ENCODE results near the gene GSTA2.
"Not testable (repeated sequence)": the region's sequence is repeated elsewhere in the genome, so short reads cannot be mapped to it uniquely, and the experiment has no call there.

The GSTA2 gene

DNA sequence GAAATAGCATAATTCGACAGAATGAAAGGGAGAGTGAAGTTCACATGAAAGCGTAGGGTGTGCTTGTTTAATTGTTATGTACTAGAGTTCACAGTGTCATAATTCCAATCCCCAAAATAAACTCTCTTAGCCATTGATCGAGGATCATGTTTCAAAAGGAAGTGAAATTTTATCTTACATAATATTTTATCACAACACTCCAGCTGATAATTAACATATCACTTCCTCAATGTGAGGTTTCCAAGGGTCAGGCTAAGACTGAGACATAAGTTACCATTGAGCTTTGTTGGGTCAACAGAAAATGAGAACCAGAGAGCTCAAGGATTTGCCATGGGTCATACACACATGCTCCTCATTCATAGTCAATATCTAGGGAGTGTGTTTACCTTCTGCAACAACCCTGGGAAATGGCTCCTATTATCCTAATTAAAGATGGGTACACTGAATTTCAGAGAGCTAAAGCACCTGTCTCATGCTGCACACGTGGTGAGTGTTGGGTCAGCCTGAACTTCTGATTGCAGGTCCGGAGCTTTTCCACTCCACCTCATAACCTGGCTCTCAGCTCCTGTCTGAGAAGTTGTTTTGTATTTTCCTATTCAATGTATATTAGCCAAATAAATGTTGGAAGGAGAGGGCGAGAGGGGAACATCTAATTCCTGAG, 3.0 kb downstream of the GSTA2 start:
- no peak for DNase-seq (ENCODE audit: low spot score)

DNA sequence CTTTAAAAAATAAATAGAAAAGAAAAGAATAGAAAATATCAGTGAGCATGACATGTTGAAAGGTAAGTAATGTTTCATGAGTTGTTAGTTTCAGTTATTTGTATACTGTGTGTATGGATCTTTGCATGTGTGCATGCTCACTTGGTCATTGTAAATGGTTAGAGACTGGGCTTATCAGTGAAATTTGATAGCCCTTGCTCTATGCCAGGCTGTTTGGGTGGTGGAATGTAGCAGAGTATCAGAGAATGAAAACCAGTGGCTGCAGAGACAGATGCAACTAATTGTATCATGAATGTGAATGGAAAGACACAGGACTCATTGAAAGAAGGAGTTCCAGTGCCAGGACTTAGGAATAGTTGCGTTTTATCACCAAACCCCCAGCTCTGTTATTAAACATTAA, 4.2 kb downstream of the GSTA2 start:
- no peak for DNase-seq (ENCODE audit: low spot score)

DNA sequence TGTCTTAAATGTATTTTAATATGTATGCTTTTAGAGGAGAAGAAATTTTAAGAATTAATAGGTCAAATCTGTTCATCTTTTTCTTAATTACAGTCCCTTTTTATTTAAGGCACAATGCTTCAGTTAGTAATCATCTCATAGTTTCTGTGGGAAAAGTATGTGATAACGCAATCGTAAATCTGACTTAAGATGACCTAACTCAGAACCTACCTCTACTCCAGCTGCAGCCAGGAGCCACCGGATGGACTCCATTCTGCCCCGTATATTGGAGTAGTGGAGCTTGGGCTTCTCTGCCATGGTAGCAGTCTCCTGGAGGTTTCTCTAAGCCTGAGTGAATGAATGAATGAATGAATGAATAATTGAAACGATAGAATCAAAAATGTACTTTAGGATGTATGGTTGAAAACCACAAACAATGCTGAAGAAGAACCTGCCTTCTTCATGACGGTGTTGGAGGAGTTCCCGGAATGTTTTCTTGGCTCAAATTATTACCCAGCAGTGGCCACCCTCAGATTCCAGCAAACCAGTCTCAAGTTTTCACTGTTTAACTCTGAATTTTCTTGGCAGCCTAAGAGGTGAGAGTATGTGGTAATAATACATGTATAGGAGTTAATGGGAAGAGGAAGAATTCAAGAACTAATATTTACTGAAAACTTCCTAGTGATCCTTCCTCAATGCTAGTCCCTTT, 5.5 kb downstream of the GSTA2 start:
- not testable (repeated sequence) for DNase-seq (ENCODE audit: low spot score)

DNA sequence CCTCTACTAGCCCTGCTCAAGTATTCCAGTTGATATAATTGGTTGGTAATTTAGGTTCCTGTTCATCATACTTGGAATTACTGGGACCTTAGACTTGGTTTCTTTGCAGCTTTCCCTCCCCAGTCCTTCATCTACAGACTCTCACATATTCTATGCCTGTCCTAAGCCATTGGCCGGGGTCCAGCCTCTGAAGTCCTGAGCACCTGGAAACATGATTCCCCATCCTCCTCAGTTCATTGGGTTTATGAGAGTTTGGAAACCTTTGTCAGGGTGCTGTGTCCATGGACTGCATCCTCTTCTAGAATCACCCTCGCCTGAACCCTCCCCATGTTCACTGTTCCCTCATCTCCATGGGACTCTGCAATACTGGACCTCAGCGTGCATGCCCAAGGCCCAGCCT, 8.8 kb downstream of the GSTA2 start:
- DNase-seq (ENCODE audit: low spot score) = no peak

DNA sequence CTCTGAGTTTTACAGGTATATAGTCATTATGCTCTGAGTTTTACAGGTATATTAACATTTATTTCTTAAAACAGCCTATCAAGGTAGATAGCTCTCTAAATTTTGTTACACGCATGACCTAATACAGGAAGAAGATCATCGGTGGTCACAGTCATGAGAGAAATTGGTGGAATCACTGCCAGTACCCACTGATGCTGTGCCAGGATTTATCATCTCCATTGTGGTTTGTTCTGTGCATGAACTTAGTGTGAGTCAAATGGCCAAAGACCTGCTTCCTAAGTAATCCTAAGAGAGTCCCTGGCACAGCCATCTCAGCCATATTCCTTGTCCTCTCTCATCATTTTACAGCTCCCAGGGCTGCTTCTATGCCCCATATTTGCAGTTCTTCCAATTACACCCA, 10.1 kb downstream of the GSTA2 start:
- DNase-seq (ENCODE audit: low spot score) = not testable (repeated sequence)

DNA sequence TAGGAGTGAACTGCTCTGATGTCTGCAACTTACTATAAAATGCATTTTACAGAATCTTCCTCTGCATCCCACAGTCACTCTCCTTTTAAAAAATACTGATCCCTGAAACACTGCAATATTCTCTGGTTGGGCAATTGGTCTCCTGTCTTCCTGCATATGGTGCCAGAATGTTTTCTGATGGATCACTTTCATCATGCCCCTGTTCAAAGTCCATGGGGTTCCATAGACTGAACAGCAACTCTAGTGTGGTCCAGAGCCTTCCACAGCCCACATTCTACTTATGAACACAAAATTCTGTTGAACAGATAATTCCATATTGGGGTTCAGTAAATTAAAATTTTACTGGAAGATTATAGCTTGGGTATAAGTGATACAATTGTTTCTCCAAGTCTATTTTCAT, 11.0 kb downstream of the GSTA2 start:
- no peak for DNase-seq (ENCODE audit: low spot score)

DNA sequence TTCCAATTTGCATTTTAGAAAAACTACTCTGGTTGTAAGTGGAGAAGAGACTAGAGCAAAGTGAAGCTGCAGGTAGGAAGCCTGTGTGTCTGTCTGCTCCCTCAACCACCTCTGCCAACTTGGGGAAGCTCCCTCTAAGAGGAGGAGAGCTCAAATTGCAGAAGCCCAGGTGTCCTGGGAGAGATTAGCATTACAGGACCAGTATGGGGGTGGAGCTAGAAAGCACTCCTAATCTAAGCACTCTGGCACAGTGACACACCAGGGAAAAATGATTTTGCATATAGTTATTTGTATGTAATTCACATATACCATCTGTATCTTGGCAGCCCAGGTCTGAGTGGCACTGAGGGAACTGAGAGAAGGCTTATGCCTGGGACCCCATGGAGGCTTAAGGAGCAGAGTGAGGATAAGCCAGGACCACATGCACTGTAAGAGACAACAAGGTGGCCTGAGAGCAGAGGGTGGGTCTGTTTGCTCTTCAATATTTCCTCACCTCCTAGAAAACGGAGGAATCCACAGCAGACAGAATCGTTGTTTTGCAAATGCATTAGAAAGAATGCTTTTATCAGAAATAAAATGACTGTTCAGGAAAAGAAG, 13.6 kb downstream of the GSTA2 start:
- DNase-seq (ENCODE audit: low spot score) = no peak

DNA sequence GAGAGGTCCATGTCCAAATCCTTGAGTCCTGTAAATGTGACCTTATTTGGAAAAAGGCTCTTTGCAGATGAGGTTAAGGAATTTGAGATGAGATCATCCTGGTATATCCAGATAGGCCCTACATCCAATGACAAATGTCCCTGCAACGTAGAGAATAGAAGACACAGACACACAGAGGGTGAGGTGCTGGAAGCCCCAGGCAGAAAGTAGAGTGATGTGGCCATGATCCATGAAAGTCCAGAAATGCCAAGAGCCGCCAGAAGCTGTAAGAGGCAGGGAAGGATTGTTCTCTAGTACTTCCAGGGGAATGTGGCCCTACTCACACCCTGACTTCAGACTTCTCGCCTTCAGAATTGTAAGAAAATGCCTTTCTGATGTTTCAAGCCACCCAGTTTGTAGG, 16.0 kb downstream of the GSTA2 start:
- not testable (repeated sequence) for DNase-seq (ENCODE audit: low spot score)

DNA sequence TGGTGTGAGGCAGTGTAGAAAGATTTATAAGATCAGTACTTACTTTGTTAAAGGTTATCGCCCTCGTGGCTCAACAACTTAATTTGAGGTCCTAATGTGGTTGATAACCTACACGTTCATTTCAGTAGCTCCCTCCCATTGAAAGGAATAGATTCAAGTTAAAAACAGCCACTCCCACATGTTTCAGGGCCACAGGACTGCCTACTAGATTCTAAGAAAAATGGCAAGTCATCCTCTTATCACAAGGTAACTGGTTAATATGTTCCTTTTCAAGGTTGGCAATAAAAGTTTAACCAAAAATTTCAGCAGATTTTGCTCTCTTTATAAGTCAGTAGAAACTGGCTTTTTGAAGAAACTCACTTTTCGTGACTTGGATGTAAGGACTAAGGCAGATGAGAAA, 17.1 kb downstream of the GSTA2 start:
- no peak for DNase-seq (ENCODE audit: low spot score)

DNA sequence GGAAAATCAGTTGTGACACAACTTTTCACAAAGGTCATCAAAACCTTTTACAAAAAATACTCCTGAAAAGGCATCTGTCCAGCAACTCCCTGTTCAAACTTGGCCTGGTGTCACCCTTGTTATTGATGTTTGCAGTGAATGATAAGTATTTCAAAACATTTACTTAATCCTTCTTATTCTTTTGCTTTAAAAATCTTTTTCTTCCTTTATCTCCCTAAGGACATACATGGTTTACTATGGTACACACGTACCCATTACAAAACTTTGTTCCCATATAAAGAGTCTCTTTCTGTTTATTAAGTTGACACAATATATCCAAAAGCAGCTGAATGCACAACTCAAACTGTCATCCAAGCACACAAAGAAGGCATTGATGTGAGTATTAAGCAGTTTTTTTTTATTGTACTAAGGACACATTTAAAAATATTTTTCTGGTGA, 17.5 kb downstream of the GSTA2 start:
- DNase-seq (ENCODE audit: low spot score) = no peak

DNA sequence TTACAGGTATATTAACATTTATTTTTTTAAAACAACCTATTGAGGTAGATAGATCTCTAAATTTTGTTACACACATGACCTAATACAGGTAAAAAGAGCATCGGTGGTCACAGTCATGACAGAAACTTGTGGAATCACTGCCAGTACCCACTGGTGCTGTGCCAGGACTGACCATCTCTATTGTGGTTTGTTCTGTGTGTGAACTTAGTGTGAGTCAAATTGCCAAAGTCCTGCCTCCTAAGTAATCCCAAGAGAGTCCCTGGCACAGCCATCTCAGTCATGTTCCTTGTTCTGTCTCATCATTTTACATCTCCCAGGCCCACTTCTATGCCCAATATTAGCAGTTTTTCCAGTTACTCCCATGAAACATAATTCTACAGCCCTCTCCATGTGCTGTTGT, 21.4 kb downstream of the GSTA2 start:
- DNase-seq (ENCODE audit: low spot score) = no peak

DNA sequence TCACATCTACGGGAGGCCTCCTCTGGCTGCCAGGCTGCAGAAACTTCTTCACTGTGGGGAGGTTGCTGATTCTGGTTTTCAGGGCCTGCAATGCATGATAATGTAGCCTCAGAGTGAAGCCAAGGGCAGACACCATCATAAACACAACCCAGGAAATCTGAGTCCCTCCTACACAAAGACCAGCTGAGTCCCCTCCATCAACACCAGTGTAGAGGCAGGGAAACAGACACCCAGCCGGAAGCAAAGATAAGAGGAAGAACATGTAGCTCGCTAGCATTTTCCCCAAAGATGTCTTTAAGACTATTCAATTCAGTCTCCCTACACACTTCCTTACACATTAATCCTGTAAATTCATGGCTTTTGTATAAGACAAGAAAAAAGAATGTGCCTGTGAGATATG, 23.6 kb downstream of the GSTA2 start:
- DNase-seq (ENCODE audit: low spot score) = no peak

DNA sequence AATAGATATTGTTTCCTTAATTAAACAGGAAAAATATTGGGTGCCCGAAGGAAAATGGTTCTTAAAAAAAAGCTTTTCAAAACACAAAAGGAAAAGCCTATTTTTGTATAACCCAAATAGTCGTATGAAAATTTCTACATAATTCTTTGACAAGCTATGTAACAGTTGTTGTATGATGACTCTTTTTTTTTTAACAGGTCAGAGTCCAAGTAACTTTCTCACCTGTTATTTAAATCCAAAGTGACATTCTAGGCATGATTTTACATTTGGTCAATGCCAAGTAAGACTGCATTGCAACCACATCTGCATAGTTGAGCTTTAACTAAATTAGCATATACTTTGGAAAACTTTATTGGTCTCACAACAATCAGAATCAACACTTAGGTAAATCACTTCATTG, 24.1 kb downstream of the GSTA2 start:
- DNase-seq (ENCODE audit: low spot score) = no peak

DNA sequence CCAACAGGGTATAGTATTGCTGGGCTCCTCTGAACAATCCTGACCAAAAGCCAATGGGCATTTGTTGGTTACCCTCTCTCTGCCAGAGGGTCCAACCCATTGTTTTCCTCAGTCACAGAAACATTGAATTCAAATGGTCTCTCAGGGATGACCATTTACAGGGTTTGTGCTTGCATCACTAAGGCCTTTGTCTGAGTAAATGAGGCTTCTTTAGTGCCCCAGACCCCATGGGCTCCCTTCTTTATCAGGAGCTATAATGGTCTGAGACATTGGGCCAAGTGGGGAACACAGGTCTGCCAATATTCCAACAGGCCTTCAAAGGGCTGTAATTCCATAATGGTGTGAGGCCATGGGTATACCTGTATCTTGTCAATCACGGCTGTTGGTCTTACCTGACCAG, 27.1 kb downstream of the GSTA2 start:
- no peak for DNase-seq (ENCODE audit: low spot score)

DNA sequence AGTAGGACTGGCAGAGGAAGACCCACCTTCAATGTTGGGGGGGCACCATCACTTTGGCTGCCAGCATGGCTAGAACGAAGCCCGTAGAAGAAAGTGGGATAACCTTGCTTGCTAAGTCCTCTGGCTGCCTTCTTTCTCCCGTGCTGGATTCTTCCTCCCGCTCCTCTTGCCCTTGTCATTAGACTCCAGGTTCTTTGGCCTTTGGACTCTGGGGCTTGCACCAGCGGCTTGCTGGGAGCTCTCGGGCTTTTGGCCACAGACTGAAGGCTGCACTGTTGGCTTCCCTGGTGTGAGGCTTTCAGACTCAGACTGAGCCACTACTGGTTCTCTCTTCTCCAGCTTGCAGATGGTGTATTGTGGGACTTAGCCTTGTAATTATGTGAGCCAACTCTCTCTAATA, 28.2 kb downstream of the GSTA2 start:
- DNase-seq (ENCODE audit: low spot score) = no peak

DNA sequence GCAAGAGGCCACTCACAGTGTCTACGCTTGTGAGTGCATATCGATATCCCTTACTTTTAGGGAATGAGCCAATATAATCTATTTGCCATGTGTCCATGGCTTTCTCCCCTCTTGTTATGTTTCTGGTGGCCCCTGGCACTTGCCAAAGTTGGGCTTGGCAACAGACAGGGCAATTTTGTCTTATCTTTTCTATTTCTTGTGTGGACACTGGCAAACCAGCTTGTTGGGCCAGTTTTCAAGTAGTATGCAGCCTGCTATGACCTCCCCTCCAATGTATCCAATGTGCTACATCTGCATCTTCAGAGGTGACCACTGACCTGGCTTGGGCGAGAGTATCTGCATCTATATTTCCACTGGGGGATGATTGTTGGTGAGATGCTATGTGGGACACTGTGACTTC, 29.2 kb downstream of the GSTA2 start:
- no peak for DNase-seq (ENCODE audit: low spot score)

DNA sequence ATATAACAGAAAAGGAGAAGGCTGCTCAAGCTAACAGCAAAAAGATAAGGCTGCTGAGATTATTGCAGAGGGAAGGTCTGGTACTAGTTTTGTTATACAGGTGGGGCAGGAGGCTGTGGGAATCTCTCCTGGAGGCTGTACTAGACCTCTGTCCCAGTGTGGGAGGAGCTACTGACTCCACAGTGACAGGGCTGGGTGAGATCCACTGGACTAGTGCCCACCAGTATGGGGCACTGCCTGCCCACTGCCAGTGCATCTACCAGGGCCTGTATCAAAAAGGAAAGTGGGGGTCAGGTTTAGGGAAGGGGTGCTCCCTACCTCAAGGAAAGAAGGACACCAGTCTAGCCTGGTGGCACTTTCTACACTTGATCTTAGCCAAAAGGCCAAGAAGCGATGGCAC, 30.1 kb downstream of the GSTA2 start:
- DNase-seq (ENCODE audit: low spot score) = no peak

DNA sequence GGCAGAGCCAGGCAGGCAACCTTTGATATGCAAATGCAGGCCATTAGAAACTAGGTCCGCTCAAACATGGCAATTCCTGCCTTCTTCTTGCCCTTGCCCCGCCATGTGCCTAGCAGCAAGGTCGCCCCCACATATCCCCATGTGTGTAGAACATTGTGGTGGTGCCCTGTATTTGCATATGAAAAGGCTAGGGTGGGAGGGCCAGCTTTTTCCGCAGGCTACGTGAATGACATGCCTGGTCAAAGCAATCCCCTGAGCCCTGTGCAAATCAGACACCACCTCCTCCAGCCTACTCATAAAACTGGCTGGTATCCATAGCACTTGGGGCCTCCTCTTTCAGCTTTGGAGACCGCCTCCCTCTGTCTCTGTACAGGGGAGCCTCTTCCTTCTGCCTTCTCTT, 31.6 kb downstream of the GSTA2 start:
- no peak for DNase-seq (ENCODE audit: low spot score)

DNA sequence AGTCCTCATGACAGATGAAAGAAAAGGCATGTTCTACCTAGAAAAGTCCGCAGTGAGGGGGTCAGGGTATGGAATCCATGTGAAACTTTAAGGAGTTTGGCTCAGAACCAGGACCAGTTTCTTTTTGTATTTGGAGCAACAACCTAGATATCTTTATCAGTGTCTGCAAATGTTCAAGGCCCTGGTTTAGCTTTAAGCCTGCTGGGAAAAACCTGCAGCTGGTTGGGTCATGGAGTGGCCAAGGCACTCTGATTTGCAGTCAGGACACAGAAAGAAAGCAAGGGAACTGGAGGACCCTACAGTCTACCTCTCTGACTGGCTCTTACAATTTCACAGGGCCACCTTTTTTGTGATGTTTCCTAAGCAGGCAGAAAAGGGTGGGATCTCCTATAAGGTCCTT, 33.7 kb downstream of the GSTA2 start:
- DNase-seq (ENCODE audit: low spot score) = no peak

DNA sequence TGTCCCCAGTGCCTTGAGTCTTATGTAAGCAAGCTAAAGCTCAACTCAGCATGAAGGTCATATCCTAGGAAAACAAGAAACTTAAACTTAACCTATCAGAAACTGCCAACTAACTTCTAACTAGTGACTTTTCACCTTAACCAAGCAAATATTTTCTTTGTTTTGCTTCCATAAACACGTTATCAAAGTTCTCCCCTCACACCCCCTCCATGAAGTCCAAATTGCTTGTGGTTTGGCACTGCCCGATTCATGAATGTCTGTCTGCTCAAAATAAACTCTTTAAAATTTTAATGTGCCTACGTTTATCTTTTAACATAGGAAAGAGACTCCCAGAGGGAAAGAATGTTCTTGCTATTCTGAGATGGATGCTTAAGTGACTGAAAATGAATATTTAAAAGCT, 34.9 kb downstream of the GSTA2 start:
- DNase-seq (ENCODE audit: low spot score) = no peak

DNA sequence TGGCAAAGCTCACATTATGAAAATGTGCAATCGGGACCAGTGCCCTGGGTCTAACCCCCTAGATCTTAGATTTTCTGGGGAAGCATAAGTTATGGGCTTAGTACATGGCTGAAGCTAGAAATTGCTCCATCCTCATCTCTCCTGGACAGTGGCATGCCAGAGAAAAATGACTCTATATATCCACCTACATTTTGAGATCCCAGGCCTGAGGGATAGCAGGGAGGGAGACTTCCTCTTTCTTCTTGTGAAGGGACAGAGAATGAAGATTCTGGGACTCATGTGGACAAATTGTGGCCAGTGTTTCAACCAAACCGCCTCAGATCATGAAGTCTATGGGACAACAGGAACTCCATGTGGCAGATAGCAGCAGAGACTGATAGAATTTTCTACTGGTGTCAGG, 35.4 kb downstream of the GSTA2 start:
- DNase-seq (ENCODE audit: low spot score) = no peak

DNA sequence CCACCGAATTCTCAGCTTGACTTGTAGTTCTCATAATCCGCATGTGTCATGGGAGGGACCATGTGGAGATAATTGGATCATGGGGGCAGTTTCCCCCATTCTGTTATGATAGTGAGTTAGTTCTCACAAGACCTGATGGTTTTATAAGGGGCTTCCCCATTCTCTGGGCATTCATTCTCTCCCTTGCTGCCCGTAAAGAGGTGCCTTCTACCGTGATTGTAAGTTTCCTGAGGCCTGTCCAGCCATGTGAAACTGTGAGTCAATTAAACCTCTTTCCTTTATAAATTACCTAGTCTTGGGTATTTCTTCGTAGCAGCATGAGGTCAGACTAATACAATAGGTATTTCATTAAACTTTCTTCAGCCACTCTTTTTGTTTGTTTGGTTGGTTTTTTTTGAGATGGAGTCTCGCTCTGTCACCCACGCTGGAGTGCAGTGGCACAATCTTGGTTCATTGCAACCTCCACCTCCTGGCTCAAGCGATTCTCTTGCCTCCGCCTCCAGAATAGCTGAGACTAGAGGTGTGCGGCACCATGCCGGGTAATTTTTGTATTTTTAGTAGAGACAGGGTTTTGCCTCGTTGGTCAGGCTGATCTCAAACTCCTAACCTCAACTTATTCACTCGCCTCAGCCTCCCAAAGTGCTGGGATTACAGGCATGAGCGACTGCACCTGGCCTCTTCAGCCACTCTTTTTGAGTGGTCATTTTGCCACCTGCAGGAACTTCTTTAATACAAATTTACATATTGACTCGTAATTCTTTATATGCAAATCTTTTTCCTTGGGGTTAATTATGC, 36.3 kb downstream of the GSTA2 start:
- DNase-seq (ENCODE audit: low spot score) = no peak

DNA sequence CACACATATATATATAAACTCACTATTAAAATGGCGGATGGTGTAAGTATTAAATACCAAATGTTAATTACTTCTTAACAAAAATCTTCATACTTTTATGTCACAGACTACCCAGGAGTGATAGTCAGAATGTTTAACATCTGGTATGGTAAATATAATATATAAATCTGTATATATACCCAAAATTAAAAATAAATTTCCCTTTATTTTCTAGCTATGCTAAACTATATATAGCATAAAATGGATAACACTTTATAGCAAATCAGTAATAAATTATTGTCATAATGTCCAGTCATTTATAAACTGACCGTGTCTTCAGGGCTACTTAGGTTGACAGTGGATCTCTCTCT, 37.1 kb downstream of the GSTA2 start:
- no peak for DNase-seq (ENCODE audit: low spot score)
